Loucy (cell line): Measurements from ENCODE around the gene NOM1.

Experiments used
- H2AFZ ChIP-seq: fragments of 200-600 bp; sonication (generic); 2 replicates; pipeline ENCODE4 v1.6.0; 2016; ENCODE audit warnings: antibody characterized with exemption, mild to moderate bottlenecking, low read length, moderate library complexity
- H3F3A ChIP-seq: fragments of 200-600 bp; 2 replicates; pipeline ENCODE4 v1.6.0; 2016; ENCODE audit warnings: antibody characterized with exemption, low read depth, mild to moderate bottlenecking
- H3K27me3 ChIP-seq: fragments of 200-600 bp; sonication (generic); 2 replicates; pipeline ENCODE4 v1.6.1; 2014; ENCODE audit warnings: low read length, mild to moderate bottlenecking; ENCODE audit not compliant: insufficient read depth, poor library complexity, severe bottlenecking
- H3K36me3 ChIP-seq: fragments of 200-600 bp; sonication (generic); 2 replicates; pipeline ENCODE4 v1.6.1; 2016; ENCODE audit warnings: low read length; ENCODE audit not compliant: insufficient read depth
- H3K4me1 ChIP-seq: fragments of 200-600 bp; sonication (generic); 2 replicates; pipeline ENCODE4 v1.5.1; 2014; ENCODE audit warnings: low read length, mild to moderate bottlenecking; ENCODE audit not compliant: insufficient read depth, poor library complexity, severe bottlenecking
- H3K4me2 ChIP-seq: fragments of 200-600 bp; sonication (generic); 2 replicates; pipeline ENCODE4 v1.6.0; 2014; ENCODE audit warnings: antibody characterized with exemption, low read length, low read depth, mild to moderate bottlenecking; ENCODE audit not compliant: poor library complexity, severe bottlenecking
- H3K4me3 ChIP-seq: fragments of 200-600 bp; sonication (generic); 2 replicates; pipeline ENCODE4 v1.5.1; 2014; ENCODE audit warnings: low read length, mild to moderate bottlenecking, mixed read lengths; ENCODE audit not compliant: poor library complexity, severe bottlenecking
- H3K79me2 ChIP-seq: fragments of 200-600 bp; sonication (generic); 2 replicates; pipeline ENCODE4 v1.6.1; 2014; ENCODE audit warnings: low read length; ENCODE audit not compliant: insufficient read depth
- H3K9ac ChIP-seq: fragments of 200-600 bp; sonication (generic); 2 replicates; pipeline ENCODE4 v1.6.0; 2014; ENCODE audit warnings: mild to moderate bottlenecking, low read depth, low read length, moderate library complexity; ENCODE audit not compliant: poor library complexity, severe bottlenecking
- H3K9me2 ChIP-seq: fragments of 200-600 bp; sonication (generic); replicated peaks from 2 replicates; pipeline ENCODE4 v1.6.1; 2016; ENCODE audit warnings: low read depth, low read length, mixed read lengths
- H3K9me3 ChIP-seq: fragments of 200-600 bp; sonication (generic); 2 replicates; pipeline ENCODE4 v1.6.1; 2014; ENCODE audit warnings: mild to moderate bottlenecking, antibody characterized with exemption, low read length, low read depth; ENCODE audit not compliant: insufficient read depth
- H4K20me1 ChIP-seq: fragments of 200-600 bp; sonication (generic); 2 replicates; pipeline ENCODE4 v1.6.0; 2014; ENCODE audit warnings: antibody characterized with exemption, low read length, mild to moderate bottlenecking; ENCODE audit not compliant: insufficient read depth, poor library complexity, severe bottlenecking
- CTCF ChIP-seq: fragments of 200-600 bp; sonication (generic); conservative IDR thresholded peaks from 2 replicates; pipeline ENCODE4 v1.5.1; 2014; ENCODE audit warnings: mild to moderate bottlenecking, antibody characterized with exemption, low read length
- EZH2phosphoT487 ChIP-seq: fragments of 200-600 bp; IDR thresholded peaks from 2 replicates; pipeline ENCODE4 v1.6.1; 2018; ENCODE audit warnings: antibody characterized with exemption, mild to moderate bottlenecking, moderate library complexity, borderline replicate concordance

The NOM1 gene

DNA sequence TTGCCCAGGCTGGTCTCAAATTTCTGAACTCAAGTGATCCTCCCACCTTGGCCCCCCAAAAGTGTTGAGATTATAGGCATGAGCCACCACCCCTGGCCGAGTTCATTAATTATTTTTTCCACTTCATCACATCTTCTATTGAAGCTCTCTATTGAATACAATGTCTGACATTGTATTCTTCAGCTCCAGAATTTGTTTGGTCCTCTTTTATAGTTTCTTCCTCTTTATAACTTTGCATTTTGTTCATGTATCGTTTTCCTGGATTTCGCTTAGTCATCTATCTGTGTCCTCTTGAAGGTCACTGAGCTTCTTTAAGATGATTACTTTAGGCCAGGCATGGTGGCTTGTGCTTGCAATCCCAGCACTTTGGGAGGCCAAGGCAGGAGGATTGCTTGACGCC, 30.2 kb downstream of the NOM1 start:
- Histone ChIP-seq H2AFZ (no peak overlapping the region), H3K9me2 (no peaks in the 10 kb centered on the region), H3K27me3 (no peaks in the 10 kb centered on the region), H3K4me2 (no peak overlapping the region), H3F3A (no peaks in the 10 kb centered on the region), H3K9ac (no peak overlapping the region), H4K20me1 (no peaks in the 10 kb centered on the region), H3K9me3 (no peaks in the 10 kb centered on the region; the same call in 1 of the 2 replicates), H3K4me3 (no peak overlapping the region), H3K79me2 (no peaks in the 10 kb centered on the region), H3K36me3 (no peaks in the 10 kb centered on the region), H3K4me1 (no peaks in the 10 kb centered on the region)
- no peak for TF ChIP-seq CTCF
- TF ChIP-seq EZH2phosphoT487: no peak

- H3K27me3 ChIP-seq: no peaks in the 10 kb centered on the region
- no peak overlapping the region for H3K4me3 ChIP-seq
- no peaks in the 10 kb centered on the region; the same call in 1 of the 2 replicates for H3K9me3 ChIP-seq
- H3K4me1 ChIP-seq: no peaks in the 10 kb centered on the region
- H3K9me2 ChIP-seq: no peaks in the 10 kb centered on the region
- no peaks in the 10 kb centered on the region for H3K36me3 ChIP-seq
- no peak overlapping the region for H3K9ac ChIP-seq
- no peaks in the 10 kb centered on the region for H3F3A ChIP-seq
- H3K79me2 ChIP-seq: no peaks in the 10 kb centered on the region
- no peak overlapping the region for H2AFZ ChIP-seq
- TF ChIP-seq EZH2phosphoT487: no peak
- no peak for TF ChIP-seq CTCF
- no peak overlapping the region for H3K4me2 ChIP-seq
- H4K20me1 ChIP-seq: no peaks in the 10 kb centered on the region
Observed at GRCh38 chr7:156984174-156984891, 34.8 kb downstream of the NOM1 start.

GRCh38 chr7:156985101-156985992, 35.8 kb downstream of the NOM1 start:
- no peaks in the 10 kb centered on the region for H3K79me2 ChIP-seq
- no peak overlapping the region for H2AFZ ChIP-seq
- H3K4me2 ChIP-seq: no peak overlapping the region
- no peak overlapping the region for H3K9ac ChIP-seq
- no peak overlapping the region for H3K4me3 ChIP-seq
- H3K9me3 ChIP-seq: no peaks in the 10 kb centered on the region; the same call in 1 of the 2 replicates
- no peaks in the 10 kb centered on the region for H3K36me3 ChIP-seq
- H4K20me1 ChIP-seq: no peaks in the 10 kb centered on the region
- H3K27me3 ChIP-seq: no peaks in the 10 kb centered on the region
- H3F3A ChIP-seq: no peaks in the 10 kb centered on the region
- no peaks in the 10 kb centered on the region for H3K9me2 ChIP-seq
- TF ChIP-seq CTCF (no peak), EZH2phosphoT487 (no peak)
- no peaks in the 10 kb centered on the region for H3K4me1 ChIP-seq
